NCI-H82 treated with DMSO at 0.1 percent for 48 hours (cell line): ENCODE measurements around the gene OR1F1.
"Not testable (repeated sequence)": the region's sequence is repeated elsewhere in the genome, so short reads cannot be mapped to it uniquely, and the experiment has no call there.

Source experiments
- DNase-seq: peaks from one replicate; lab custom pipeline; 2025; ENCODE audit not compliant: unreplicated experiment; lab: John Stamatoyannopoulos, UW

Gene OR1F1

DNA sequence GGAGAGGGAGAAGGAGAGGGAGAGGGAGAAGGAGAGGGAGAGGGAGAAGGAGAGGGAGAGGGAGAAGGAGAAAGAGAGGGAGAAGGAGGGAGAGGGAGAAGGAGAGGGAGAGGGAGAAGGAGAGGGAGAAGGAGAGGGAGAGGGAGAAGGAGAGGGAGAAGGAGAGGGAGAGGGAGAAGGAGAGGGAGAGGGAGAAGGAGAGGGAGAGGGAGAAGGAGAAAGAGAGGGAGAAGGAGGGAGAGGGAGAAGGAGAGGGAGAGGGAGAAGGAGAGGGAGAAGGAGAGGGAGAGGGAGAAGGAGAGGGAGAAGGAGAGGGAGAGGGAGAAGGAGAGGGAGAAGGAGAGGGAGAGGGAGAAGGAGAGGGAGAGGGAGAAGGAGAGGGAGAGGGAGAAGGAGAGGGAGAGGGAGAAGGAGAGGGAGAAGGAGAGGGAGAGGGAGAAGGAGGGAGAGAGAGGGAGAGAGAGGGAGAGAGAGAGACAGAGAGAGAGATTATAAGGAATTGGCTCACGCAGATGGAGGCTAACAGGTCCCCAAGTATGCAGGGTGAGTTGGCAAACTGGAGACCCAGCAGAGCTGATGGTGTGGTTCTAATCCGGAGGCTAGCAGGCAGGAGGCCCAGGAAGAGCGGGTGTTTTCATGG is 9.8 kb downstream of the OR1F1 start:
- not testable (repeated sequence) for DNase-seq

DNA sequence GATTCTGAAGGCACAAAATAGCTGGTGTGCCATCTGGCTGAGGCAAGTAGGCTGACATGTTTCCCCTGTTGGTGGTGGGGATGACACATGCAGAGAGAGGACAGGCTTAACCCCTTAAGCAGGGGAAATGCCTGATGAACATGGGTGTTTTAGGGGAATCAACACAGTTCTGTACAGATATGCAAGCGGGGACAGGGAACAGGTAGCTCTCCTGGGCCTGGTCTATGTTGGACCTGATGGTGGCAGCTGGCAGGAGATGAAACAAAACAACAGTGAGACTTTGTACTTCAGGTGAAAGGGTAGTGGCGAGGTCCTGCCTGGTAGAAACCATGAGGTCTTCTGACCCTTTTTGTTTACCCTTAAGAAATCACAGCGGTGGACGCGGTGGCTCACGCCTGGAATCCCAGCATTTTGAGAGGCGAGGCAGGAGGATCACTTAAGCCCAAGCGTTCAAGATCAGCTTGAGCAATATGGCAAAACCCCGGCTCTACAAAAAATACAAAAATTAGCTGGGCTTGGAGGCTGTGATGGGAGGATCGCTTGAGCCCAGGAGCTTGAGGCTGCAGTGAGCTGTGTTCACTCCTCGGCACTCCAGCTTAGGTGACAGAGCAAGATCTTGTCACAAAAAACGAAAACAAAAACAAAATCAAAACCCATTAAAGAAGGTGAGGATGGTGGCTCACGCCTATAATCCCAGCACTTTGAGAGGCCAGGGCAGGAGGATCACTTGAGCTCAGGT is 10.5 kb downstream of the OR1F1 start:
- no peak for DNase-seq

DNA sequence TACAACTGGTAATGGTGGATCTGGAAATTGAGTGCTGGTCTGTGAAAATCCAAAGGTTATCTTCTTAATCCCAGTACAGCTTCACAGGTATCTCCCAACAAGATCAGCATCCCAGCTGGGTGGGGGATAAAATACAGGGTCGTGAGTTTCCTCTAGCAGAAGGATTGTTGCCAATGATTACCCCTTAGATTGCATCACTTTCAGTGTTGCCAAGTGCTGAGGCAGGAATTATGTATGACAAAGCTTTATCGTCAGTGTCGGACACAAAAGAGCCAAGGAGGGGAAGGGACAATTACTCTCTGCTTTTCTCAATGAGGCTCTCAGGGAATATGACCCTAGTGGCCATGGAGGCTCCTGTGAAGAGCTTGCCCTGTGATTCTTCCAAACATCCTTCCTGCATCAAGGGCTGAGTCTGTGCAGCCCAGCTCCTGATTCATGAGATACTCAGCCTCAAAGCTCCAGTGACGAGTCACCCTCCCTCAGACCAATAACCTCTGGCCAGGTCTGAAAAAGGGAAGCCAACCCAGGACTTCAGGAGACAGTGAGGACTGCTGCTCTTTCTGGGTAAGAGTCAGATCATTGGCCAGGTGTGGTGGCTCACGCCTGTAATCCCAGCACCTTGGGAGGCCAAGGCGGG is 15.0 kb downstream of the OR1F1 start:
- no peak for DNase-seq

GRCh38 chr16:3205939-3206338 is 17.9 kb downstream of the OR1F1 start:
- not testable (repeated sequence) for DNase-seq

GRCh38 chr16:3207086-3207953 is 19.3 kb downstream of the OR1F1 start:
- no peak for DNase-seq

DNA sequence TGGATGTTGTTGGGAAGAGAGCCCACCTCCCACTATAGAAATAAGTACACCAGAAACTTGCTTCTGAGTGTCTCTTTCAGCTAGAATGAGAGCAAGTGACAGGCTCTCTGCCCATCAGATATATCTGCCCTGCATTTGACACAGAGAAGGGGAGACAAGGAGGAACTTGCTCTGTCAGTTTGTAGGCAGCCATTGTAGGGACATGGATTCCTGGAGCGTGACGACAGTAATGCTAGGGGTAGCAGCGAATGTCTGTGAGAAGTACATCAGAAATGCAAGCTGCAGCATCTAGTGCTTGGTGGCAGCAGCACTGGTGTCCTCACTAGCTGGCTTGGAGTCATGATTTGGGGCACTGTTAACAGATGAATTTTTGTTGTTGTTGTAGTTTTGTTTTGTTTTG is 24.0 kb downstream of the OR1F1 start:
- DNase-seq = no peak

GRCh38 chr16:3212567-3212966 is 24.6 kb downstream of the OR1F1 start:
- DNase-seq = no peak

DNA sequence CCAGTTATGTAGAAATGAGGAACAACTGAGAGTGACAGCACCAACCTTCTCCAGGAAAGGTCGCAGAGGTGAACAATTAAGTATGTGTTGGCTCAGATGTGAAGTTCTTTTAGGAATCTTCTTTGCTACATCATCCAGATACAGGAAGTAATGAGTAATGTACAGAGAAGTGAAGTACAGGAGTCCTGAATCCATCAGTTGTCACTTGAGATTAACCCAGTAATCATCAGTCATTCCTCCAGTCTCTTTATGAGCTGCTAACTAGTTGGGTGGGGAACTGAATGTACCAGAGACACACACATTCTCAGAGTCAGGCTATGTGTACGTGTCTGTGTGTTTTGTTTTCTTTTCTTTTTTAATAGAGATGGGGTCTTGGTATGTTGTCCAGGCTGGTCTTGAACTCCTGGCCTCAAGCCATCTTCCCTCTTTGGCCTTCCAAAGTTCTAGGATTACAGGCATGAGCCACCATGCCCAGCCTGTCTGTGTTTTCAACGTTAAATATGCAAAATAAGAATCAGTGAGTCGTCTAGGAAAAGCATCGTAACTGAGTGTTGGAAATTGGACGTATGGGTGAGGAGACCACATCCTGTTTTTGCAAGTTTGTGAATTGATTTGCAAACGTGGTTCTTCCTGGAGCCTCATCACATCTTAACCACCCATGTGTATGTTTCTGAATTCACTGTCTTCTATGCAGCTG is 27.0 kb downstream of the OR1F1 start:
- DNase-seq = no peak

DNA sequence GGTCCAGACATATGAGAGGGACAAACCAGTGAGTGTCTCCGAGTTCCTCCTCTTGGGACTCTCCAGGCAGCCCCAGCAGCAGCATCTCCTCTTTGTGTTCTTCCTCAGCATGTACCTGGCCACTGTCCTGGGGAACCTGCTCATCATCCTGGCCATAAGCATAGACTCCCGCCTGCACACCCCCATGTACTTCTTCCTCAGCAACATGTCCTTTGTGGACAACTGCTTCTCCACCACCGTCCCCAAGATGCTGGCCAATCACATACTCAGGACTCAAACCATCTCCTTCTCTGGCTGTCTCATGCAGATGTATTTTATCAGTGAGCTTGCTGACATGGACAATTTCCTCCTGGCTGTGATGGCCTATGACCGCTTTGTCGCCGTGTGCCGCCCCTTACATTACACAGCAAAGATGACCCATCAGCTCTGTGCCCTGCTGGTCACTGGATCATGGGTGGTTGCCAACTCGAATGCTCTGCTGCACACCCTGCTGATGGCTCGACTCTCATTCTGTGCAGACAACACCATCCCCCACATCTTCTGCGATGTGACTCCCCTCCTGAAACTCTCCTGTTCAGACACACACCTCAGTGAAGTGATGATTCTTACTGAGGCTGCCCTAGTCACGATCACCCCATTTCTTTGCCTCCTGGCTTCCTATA is 27.7 kb downstream of the OR1F1 start:
- DNase-seq = no peak

DNA sequence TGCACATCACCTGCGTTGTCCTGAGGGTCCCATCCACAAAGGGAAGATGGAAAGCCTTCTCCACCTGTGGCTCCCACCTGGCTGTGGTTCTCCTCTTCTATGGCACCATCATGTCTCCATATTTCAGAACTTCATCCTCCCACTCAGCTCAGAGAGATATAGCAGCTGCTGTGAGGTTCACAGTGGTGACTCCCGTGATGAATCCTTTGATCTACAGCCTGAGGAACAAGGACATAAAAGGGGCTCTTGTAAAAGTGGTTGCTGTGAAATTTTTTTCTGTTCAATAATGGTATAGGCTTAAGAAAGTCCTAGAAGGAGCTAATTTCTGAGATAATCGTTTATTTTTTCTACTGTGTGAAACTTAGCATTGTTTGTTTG is 28.2 kb downstream of the OR1F1 start:
- no peak for DNase-seq

DNA sequence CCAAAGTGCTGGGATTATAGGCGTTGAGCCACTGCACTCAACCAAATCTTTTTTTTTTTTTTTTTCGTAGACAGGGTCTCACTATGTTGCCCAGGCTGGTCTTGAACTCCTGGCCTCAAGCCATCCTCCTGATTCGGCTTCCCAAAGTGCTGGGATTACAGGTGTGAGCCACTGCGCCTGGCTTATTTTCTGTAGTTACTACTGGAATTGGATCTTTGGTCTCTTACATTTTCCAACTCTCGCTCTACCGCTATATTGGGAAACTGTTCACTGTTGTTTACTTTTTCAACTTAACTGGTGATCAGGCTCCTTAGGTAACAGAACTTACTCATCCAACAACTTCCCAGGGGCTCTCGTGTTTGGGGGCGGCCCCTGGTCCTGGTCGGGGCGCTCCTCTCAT is 32.8 kb downstream of the OR1F1 start:
- DNase-seq = no peak

DNA sequence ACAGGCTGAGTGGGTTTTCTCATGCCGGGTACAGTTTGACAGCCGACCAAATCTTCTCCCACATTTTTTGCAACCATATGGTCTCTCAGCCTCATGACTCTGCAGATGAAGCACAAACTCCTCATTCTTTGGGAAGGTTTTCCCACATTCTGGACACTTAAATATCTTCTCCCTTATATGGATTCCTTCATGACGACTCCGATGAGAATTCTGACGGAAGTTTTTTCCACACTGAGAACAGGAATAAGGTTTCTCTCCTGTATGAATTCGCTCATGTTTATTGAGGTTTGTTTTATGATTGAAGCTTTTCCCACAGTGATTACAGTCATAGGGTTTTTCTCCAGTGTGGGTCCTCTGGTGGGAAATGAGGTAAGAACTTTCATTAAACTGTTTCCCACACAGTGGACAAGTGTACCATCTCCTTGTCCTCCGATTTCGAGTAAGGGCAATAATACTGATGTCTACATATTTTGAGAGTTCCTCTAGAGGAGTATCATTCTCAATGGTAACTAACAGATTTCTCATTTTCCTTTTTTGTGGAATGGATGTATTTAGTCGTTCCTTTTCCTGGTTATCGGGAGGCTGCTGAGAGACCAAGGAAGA is 36.0 kb downstream of the OR1F1 start:
- DNase-seq = no peak

- no peak for DNase-seq
Observed at GRCh38 chr16:3234543-3234856, 46.5 kb downstream of the OR1F1 start.

GRCh38 chr16:3234857-3235561 is 47.0 kb downstream of the OR1F1 start, which contains the start of gene ZNF200:
ZNF200 (minus strand) TSS chr16:3235158; CDS start chr16:3233755, 1,403 bp downstream.
- DNase-seq = peak; percentile 73

GRCh38 chr16:3235856-3236669 is 48.1 kb downstream of the OR1F1 start:
- DNase-seq = peak; percentile 43

DNA sequence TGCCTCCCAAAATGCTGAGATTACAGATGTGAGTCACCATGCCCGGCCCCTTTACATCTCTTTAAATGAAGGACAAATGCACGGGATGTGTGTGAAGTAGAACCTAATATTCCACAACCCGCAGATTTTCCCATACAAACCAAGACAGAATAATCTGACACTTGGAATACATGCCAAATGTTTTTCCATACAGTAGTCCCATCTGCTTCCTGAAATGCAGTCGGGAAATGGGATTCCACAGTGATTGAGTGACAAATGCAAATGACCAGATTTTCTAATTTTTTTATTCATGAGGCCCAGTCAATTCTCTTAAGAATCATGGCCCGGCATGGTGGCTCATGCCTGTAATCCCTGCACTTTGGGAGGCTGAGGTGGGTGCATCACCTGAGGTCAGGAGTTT is 53.8 kb downstream of the OR1F1 start:
- no peak for DNase-seq

DNA sequence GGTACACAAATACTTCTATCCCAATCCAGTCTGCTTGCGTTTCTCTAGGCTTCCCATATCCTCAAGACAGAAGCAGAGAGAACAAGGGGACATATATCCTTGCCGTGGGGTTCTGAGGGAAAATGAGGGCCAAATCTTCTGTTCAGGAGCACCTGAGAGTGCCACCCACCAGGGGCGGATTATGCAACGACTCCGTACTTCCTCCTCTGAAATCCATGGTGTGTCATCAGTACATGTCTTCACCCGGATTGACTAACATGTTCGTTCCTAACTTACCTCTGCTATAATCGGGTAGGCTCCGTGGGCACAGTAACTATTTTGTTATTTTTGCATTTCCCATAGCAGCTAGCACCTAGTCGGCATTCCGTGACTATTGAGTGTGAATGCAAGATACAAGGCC is 54.7 kb downstream of the OR1F1 start:
- no peak for DNase-seq

GRCh38 chr16:3243882-3244281 is 55.9 kb downstream of the OR1F1 start:
- DNase-seq = no peak
